ENCODE results near the gene MYO7A. TPM values are rescaled to one million over a fixed set of nuclear protein-coding genes. Genes with fewer than 3 reads are reported as not detected.

Gene MYO7A
- total and polyA plus RNA-seq, 2 of the 8 experiments (the other 6 are each of a cell fraction or from before 2014, with no cell fraction given), result 1.5 to 1.9 TPM

GRCh38 chr11:77091146-77091940 lies 36.7 kb upstream of the MYO7A start:
- Histone ChIP-seq H2AK5ac (ENCODE audit: low read depth, low read length) (no peak overlapping the region), H3K18ac (ENCODE audit: extremely low read depth, low read length) (no peak overlapping the region; the same call in 1 of the 2 replicates), H3K79me1 (ENCODE audit: low read depth, low read length) (no peaks in the 10 kb centered on the region), H3K79me2 (ENCODE audit: control insufficient read depth in 1 of 2, insufficient read depth in 2 of 2, low read length in 2 of 2) (no peaks in the 10 kb centered on the region), H3K4me3 (ENCODE audit: extremely low read depth in 1 of 4, insufficient read depth in 2 of 4, low read depth in 3 of 4, low read length in 4 of 4) (no peak overlapping the region), H4K20me1 (replicated peaks in 1 of 2; ENCODE audit: control insufficient read depth in 1 of 2, insufficient read depth in 2 of 2, low read length in 2 of 2) (peaks cover 0 to 4% of the 10 kb centered on the region in 2 experiments), H3K27me3 (replicated peaks in 1 of 4; ENCODE audit: control insufficient read depth in 3 of 4, extremely low read depth in 1 of 4, insufficient read depth in 3 of 4, low read length in 3 of 4) (no peaks in the 10 kb centered on the region), H3K56ac (replicated peaks; ENCODE audit: insufficient read length, low read depth, low read length) (no peak overlapping the region), H4K91ac (replicated peaks; ENCODE audit: insufficient read length, low read length) (no peak overlapping the region), H2BK120ac (replicated peaks; ENCODE audit: low read depth, low read length) (no peak overlapping the region), H3K14ac (ENCODE audit: insufficient read length) (no peak overlapping the region), H4K8ac (ENCODE audit: extremely low read depth, insufficient read depth, low read length) (peak overlapping the region; percentile 39; the same call in 1 of the 2 replicates), H3K9me3 (ENCODE audit: insufficient read depth in 2 of 2, low read depth in 1 of 2, low read length in 1 of 2) (no peaks in the 10 kb centered on the region), H3K23me2 (ENCODE audit: low read depth, low read length) (no peaks in the 10 kb centered on the region), H2BK20ac (ENCODE audit: low read length) (peak overlapping the region; percentile 32; the same call in 1 of the 2 replicates), H3K9ac (replicated peaks in 1 of 4; ENCODE audit: extremely low read depth in 1 of 4, low read depth in 3 of 4, low read length in 3 of 4) (no peak overlapping the region), H3K4ac (replicated peaks; ENCODE audit: insufficient read length, low read depth, low read length) (no peak overlapping the region), H2BK12ac (ENCODE audit: low read depth, low read length) (no peak overlapping the region), H2AFZ (ENCODE audit: low read length) (no peak overlapping the region), H3K23ac (ENCODE audit: insufficient read length) (no peak overlapping the region), H2BK15ac (ENCODE audit: low read length) (no peak overlapping the region), H3K27ac (ENCODE audit: low read depth, low read length) (no peak overlapping the region), H3K36me3 (ENCODE audit: control insufficient read depth in 2 of 4, insufficient read depth in 4 of 4, low read length in 3 of 4) (no peaks in the 10 kb centered on the region), H4K5ac (ENCODE audit: insufficient read length, low read depth, low read length) (no peak overlapping the region), H2BK5ac (ENCODE audit: low read depth, low read length) (no peak overlapping the region), H3K4me2 (ENCODE audit: insufficient read depth in 1 of 2, low read depth in 2 of 2, low read length in 2 of 2) (peak overlapping the region in 1 of 2 experiments; percentile 41; a peak in 1 of 4 replicates), H3K4me1 (replicated peaks in 1 of 4; ENCODE audit: control insufficient read depth in 3 of 4, insufficient read depth in 4 of 4, low read length in 3 of 4) (peaks cover 0 to 8% (median 2%) of the 10 kb centered on the region in 4 experiments; a peak in 3 of 7 replicates)
- POLR2A ChIA-PET (ENCODE audit: partially characterized antibody), result interaction anchor here (1.0 to 1.8 kb wide), 3 partner anchors 8 to 43 kb away, joined by 4 to 9 read pairs (median 4); partner anchors contain the start of gene CAPN5
- DNase-seq (ENCODE audit: low read depth in 1 of 2, low spot score in 2 of 2), result peak; percentile 73 to 97
- peak; percentile 97 for FAIRE-seq
- 44% methylated on average over 9 of the region's 9 CpGs; no CpG with 5 or more reads in 1 of the 2 experiments for WGBS, 2 experiments (ENCODE audit: extremely low coverage in 1 of 2, insufficient coverage in 1 of 2, insufficient read length in 1 of 2, insufficient replicate concordance in 2 of 2, low coverage in 1 of 2, low lambda C conversion rate in 2 of 2, missing lambda C conversion rate in 1 of 2)
- CTCF ChIA-PET (ENCODE audit: partially characterized antibody), result interaction anchor here (0.7 to 11.6 kb wide), 50 partner anchors 11 to 1623 kb away, joined by 3 to 297 read pairs (median 7); partner anchors contain the start of genes AQP11, B3GNT6, CAPN5 and MYO7A
- TF ChIP-seq TBP (IDR thresholded peaks at IDR 0.05; ENCODE audit: low read depth, low read length), result no peak
- TF ChIP-seq KDM5A (IDR thresholded peaks at IDR 0.05; ENCODE audit: low read length), result no peak
- TF ChIP-seq POLR2AphosphoS5 (IDR thresholded peaks at IDR 0.05; ENCODE audit: low read depth, low read length), result no peak
- TF ChIP-seq JUND (IDR thresholded peaks at IDR 0.05; ENCODE audit: low read length), result peak; percentile 26; the same call in 1 of the 2 replicates
- no peak for TF ChIP-seq ZNF274 (IDR thresholded peaks at IDR 0.05; ENCODE audit: borderline replicate concordance, extremely low read depth, low read length)
- no peak for TF ChIP-seq GTF2F1 (IDR thresholded peaks at IDR 0.05; ENCODE audit: borderline replicate concordance, low read depth, low read length)
- no peak for TF ChIP-seq CEBPB (IDR thresholded peaks at IDR 0.05; ENCODE audit: low read depth, low read length)
- no peak for TF ChIP-seq EZH2 (IDR thresholded peaks at IDR 0.05; ENCODE audit: low read depth, low read length, severe bottlenecking)
- TF ChIP-seq CHD2 (IDR thresholded peaks at IDR 0.05; ENCODE audit: low read length), result no peak
- no peak for TF ChIP-seq E2F6 (IDR thresholded peaks at IDR 0.05)
- peak; percentile 34; the same call in 1 of the 2 replicates for TF ChIP-seq SRF (IDR thresholded peaks at IDR 0.05; ENCODE audit: low read depth, low read length)
